ENCODE data around the gene CD86.
"Not testable (repeated sequence)": the region's sequence is repeated elsewhere in the genome, so short reads cannot be mapped to it uniquely, and the experiment has no call there.

The CD86 gene

GRCh38 chr3:122055215-122055614 lies at the start of gene CD86:
CD86 (plus strand) TSS chr3:122055362; CDS start chr3:122055490, 128 bp downstream.
- DNase-seq = no peak

- DNase-seq = no peak
These were observed 48.9 kb upstream of the CD86 start for GRCh38 chr3:122006267-122006666.

- DNase-seq = no peak
These were observed 47.0 kb upstream of the CD86 start for GRCh38 chr3:122008166-122008565.

- no peak for DNase-seq
These were observed 44.7 kb upstream of the CD86 start for GRCh38 chr3:122010506-122010905.

GRCh38 chr3:122011396-122011795 lies 43.8 kb upstream of the CD86 start:
- DNase-seq = no peak

- no peak for DNase-seq
These were observed 42.3 kb upstream of the CD86 start for GRCh38 chr3:122012821-122013220.

GRCh38 chr3:122013448-122013925 lies 41.7 kb upstream of the CD86 start:
- no peak for DNase-seq

GRCh38 chr3:122014741-122015140 lies 40.4 kb upstream of the CD86 start:
- DNase-seq = no peak

GRCh38 chr3:122019493-122019892 lies 35.7 kb upstream of the CD86 start:
- no peak for DNase-seq

- no peak for DNase-seq
These were observed 34.1 kb upstream of the CD86 start for GRCh38 chr3:122021037-122021436.

GRCh38 chr3:122021811-122022401 lies 33.3 kb upstream of the CD86 start, which contains the start of gene ILDR1:
ILDR1 (minus strand) TSS chr3:122022247; CDS start chr3:122022077, 170 bp downstream.
- no peak for DNase-seq

GRCh38 chr3:122023335-122023910 lies 31.7 kb upstream of the CD86 start:
- DNase-seq = no peak

- no peak for DNase-seq
These were observed 30.4 kb upstream of the CD86 start for GRCh38 chr3:122024800-122025199.

GRCh38 chr3:122025296-122025695 lies 29.9 kb upstream of the CD86 start:
- DNase-seq = no peak

GRCh38 chr3:122030381-122031122 lies 24.6 kb upstream of the CD86 start:
- no peak for DNase-seq

- DNase-seq = no peak
These were observed 24.1 kb upstream of the CD86 start for GRCh38 chr3:122031123-122031468.

GRCh38 chr3:122032531-122032930 lies 22.6 kb upstream of the CD86 start:
- DNase-seq = no peak

GRCh38 chr3:122033023-122033422 lies 22.1 kb upstream of the CD86 start:
- DNase-seq = no peak

- not testable (repeated sequence) for DNase-seq
These were observed 7.9 kb upstream of the CD86 start for GRCh38 chr3:122047296-122047695.

- DNase-seq = not testable (repeated sequence)
These were observed 7.4 kb upstream of the CD86 start for GRCh38 chr3:122047773-122048172.

GRCh38 chr3:122052968-122053367 lies 2.2 kb upstream of the CD86 start:
- no peak for DNase-seq

GRCh38 chr3:122057671-122058070 lies 2.5 kb downstream of the CD86 start:
- DNase-seq = no peak

GRCh38 chr3:122058294-122058693 lies 3.1 kb downstream of the CD86 start:
- DNase-seq = no peak

- DNase-seq = no peak
These were observed 5.0 kb downstream of the CD86 start for GRCh38 chr3:122060040-122060698.

Data from activated CD4-positive, CD25-positive, alpha-beta regulatory T cell treated with anti-CD3 and anti-CD28 coated beads, Interleukin-2, amount 50 U/mL, for 72 hours (primary cell).